Peyer's patch (tissue), 4 donors: ENCODE results near the gene CACNA2D1. TPM values are rescaled to one million over a fixed set of nuclear protein-coding genes. Genes with fewer than 3 reads are reported as not detected.

ENCODE experiments used
- DNase-seq, 3 donors: peaks; one replicate each; pipeline ENCODE4 v3.0.0-alpha.2; 2017 to 2019
- H3K27ac ChIP-seq, 4 donors: fragments of 200-600 bp; sonication (generic); one replicate each; pipeline ENCODE4 v1.5.1; 2016 to 2019
- H3K27me3 ChIP-seq, 2 donors: fragments of 200-600 bp; sonication (generic); one replicate each; pipeline ENCODE4 v1.5.1; 2019
- H3K36me3 ChIP-seq, 3 donors: fragments of 200-600 bp; sonication (generic); one replicate each; pipeline ENCODE4 v1.5.1; 2016 to 2019
- H3K4me1 ChIP-seq, 4 donors: fragments of 200-600 bp; sonication (generic); one replicate each; pipeline ENCODE4 v1.5.1; 2016 to 2019
- H3K4me3 ChIP-seq, 4 donors: fragments of 200-600 bp; sonication (generic); 1 replicate in 3 of 4; 2 replicates in 1 of 4; pipeline ENCODE4 v1.5.1; 2016 to 2019; ENCODE audit warnings: mild to moderate bottlenecking in 1 of 4
- H3K9me3 ChIP-seq, 4 donors: fragments of 200-600 bp; sonication (generic); one replicate each; pipeline ENCODE4 v1.5.1; 2016 to 2019; ENCODE audit warnings: mild to moderate bottlenecking in 1 of 4
- POLR2A ChIP-seq, 2 donors: fragments of 450-650 bp; IDR thresholded peaks; one replicate each; pipeline ENCODE4 v1.5.1; 2017; ENCODE audit warnings: antibody characterized with exemption in 2 of 2, mild to moderate bottlenecking in 2 of 2, moderate library complexity in 2 of 2
- total RNA-seq, 4 donors: library from RNA; depleted of rRNA; stranded (reverse); fragments of >200 nt; gene quantifications; one replicate each; pipeline ENCODE4 v1.1.0, GENCODE V29; 2016
- TF ChIP-seq, protein P1 (sequence below), 6 experiments: fragments of 450-650 bp in 4 of 6; fragments of 200-600 bp in 2 of 6; sonication (generic) in 1 of 6; IDR thresholded peaks; one replicate each; pipeline ENCODE4 v1.5.1; 2017 to 2019; ENCODE audit warnings: antibody characterized with exemption in 6 of 6, mild to moderate bottlenecking in 3 of 6, moderate library complexity in 1 of 6

Gene CACNA2D1
- total RNA-seq, 4 donors from 2014 or later: 5.5 to 85.0 (median 11.5) TPM

GRCh38 chr7:82289889-82290288, 153.7 kb downstream of the CACNA2D1 start:
- Histone ChIP-seq H3K36me3 (no peaks in the 10 kb centered on the region), H3K4me1 (no peaks in the 10 kb centered on the region), H3K4me3 (no peak overlapping the region), H3K27ac (no peak overlapping the region), H3K9me3 (no peaks in the 10 kb centered on the region), H3K27me3 (no peaks in the 10 kb centered on the region)
- TF ChIP-seq, protein P1, sequence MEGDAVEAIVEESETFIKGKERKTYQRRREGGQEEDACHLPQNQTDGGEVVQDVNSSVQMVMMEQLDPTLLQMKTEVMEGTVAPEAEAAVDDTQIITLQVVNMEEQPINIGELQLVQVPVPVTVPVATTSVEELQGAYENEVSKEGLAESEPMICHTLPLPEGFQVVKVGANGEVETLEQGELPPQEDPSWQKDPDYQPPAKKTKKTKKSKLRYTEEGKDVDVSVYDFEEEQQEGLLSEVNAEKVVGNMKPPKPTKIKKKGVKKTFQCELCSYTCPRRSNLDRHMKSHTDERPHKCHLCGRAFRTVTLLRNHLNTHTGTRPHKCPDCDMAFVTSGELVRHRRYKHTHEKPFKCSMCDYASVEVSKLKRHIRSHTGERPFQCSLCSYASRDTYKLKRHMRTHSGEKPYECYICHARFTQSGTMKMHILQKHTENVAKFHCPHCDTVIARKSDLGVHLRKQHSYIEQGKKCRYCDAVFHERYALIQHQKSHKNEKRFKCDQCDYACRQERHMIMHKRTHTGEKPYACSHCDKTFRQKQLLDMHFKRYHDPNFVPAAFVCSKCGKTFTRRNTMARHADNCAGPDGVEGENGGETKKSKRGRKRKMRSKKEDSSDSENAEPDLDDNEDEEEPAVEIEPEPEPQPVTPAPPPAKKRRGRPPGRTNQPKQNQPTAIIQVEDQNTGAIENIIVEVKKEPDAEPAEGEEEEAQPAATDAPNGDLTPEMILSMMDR (IDR thresholded peaks at IDR 0.05): no peak
- no peak for TF ChIP-seq POLR2A (IDR thresholded peaks at IDR 0.05)
- no peak for DNase-seq

GRCh38 chr7:82289152-82289535, 154.4 kb downstream of the CACNA2D1 start:
- TF ChIP-seq POLR2A (IDR thresholded peaks at IDR 0.05): no peak
- TF ChIP-seq, protein P1 (IDR thresholded peaks at IDR 0.05): no peak

GRCh38 chr7:82286798-82287140, 156.8 kb downstream of the CACNA2D1 start:
- H3K4me3 ChIP-seq: no peak overlapping the region
- H3K27ac ChIP-seq: no peak overlapping the region
- no peak for TF ChIP-seq POLR2A (IDR thresholded peaks at IDR 0.05)
- TF ChIP-seq, protein P1 (IDR thresholded peaks at IDR 0.05): no peak
- no peaks in the 10 kb centered on the region for H3K27me3 ChIP-seq
- no peaks in the 10 kb centered on the region for H3K4me1 ChIP-seq
- no peaks in the 10 kb centered on the region for H3K36me3 ChIP-seq
- H3K9me3 ChIP-seq: no peaks in the 10 kb centered on the region
- DNase-seq: no peak

More at GRCh38 chr7:82289152-82289535, 154.4 kb downstream of the CACNA2D1 start:
- no peak overlapping the region for H3K27ac ChIP-seq
- no peaks in the 10 kb centered on the region for H3K36me3 ChIP-seq
- H3K4me3 ChIP-seq: no peak overlapping the region
- no peaks in the 10 kb centered on the region for H3K27me3 ChIP-seq
- H3K9me3 ChIP-seq: no peaks in the 10 kb centered on the region
- DNase-seq: no peak
- no peaks in the 10 kb centered on the region for H3K4me1 ChIP-seq

DNA sequence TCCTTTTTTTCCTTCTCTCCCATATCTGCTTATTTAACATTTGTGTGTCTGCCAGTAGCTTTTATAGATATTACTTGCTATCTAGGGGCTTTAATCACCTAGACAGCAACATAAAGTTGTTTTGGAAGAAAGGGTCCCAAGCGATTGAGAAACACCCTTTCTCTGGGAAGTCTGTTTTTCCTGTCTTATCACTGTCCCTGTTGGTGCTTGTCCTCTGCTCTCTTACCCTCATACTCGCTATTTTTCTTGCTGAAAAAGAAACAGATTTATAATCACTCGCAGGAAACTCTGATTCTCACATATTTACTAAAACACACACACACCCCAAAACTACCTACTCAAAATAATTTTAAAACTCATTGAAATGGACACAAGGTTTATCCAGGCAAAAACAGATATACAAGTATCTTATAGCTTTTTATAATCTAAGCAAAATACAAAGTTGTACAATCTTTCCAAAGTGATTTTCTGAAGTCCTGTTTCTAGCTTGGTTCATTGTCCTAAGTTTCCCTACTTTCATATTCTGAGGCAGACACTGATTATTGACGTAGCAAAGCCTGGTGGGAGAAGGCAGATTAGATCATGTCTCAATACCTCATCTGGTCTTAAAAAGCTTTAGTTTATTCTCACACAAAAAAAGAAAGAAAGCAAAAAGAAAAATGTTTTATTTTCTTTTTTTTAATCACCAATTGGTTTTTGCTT, 157.3 kb downstream of the CACNA2D1 start:
- DNase-seq: no peak
- Histone ChIP-seq H3K9me3 (no peaks in the 10 kb centered on the region), H3K4me1 (no peaks in the 10 kb centered on the region), H3K4me3 (no peak overlapping the region), H3K27me3 (no peaks in the 10 kb centered on the region), H3K36me3 (no peaks in the 10 kb centered on the region), H3K27ac (no peak overlapping the region)
- TF ChIP-seq POLR2A (IDR thresholded peaks at IDR 0.05): no peak
- TF ChIP-seq, protein P1 (IDR thresholded peaks at IDR 0.05): no peak

- no peak for DNase-seq
- H3K4me3 ChIP-seq: no peak overlapping the region
- H3K27ac ChIP-seq: no peak overlapping the region
- no peaks in the 10 kb centered on the region for H3K4me1 ChIP-seq
- TF ChIP-seq, protein P1 (IDR thresholded peaks at IDR 0.05): no peak
- TF ChIP-seq POLR2A (IDR thresholded peaks at IDR 0.05): no peak
- H3K36me3 ChIP-seq: no peaks in the 10 kb centered on the region
- no peaks in the 10 kb centered on the region for H3K9me3 ChIP-seq
- no peaks in the 10 kb centered on the region for H3K27me3 ChIP-seq
Observed at GRCh38 chr7:82284936-82285519, 158.5 kb downstream of the CACNA2D1 start.
